Stimulated activated naive B cell treated with anti-CD40 and anti-IgM and Interleukin-4, amounts not matched to agents 10 μg/mL and 1 μg/mL and 100 μg/mL, for 72 hours (primary cell): Measurements from ENCODE around the gene CDC42BPG.

Source experiments
- ATAC-seq, 2 donors: fragments of 150-1000 bp; cut with Tn5 transposase; replicated peaks; 2 replicates each; pipeline ENCODE4 v1.10.0; 2021; ENCODE audit warnings: moderate library complexity in 1 of 2
- DNase-seq: peaks from one replicate; pipeline ENCODE4 v3.0.0; 2021
- H3K27ac Mint-ChIP-seq: one replicate; pipeline ENCODE4 v1.8.0; 2022; ENCODE audit warnings: mild to moderate bottlenecking, mixed read lengths
- H3K27me3 Mint-ChIP-seq, 2 donors: one replicate each; pipeline ENCODE4 v1.8.0; 2022; ENCODE audit warnings: mixed read lengths in 2 of 2
- H3K36me3 Mint-ChIP-seq, 2 donors: one replicate each; pipeline ENCODE4 v1.8.0; 2022; ENCODE audit warnings: mixed read lengths in 2 of 2, mild to moderate bottlenecking in 1 of 2
- H3K4me1 Mint-ChIP-seq, 2 donors: one replicate each; pipeline ENCODE4 v1.8.0; 2022; ENCODE audit warnings: mixed read lengths in 2 of 2, mild to moderate bottlenecking in 1 of 2
- H3K4me3 Mint-ChIP-seq, 2 donors: one replicate each; pipeline ENCODE4 v1.8.0; 2022; ENCODE audit warnings: mild to moderate bottlenecking in 2 of 2, mixed read lengths in 2 of 2, moderate library complexity in 1 of 2
- H3K9me3 Mint-ChIP-seq, 2 donors: one replicate each; pipeline ENCODE4 v1.8.0; 2022; ENCODE audit warnings: mixed read lengths in 2 of 2, mild to moderate bottlenecking in 1 of 2

CDC42BPG gene

GRCh38 chr11:64885367-64886286 is 41.2 kb upstream of the CDC42BPG start:
- peaks cover 34 to 54% of the 10 kb centered on the region in 2 donors for H3K4me1 Mint-ChIP-seq
- no peaks in the 10 kb centered on the region for H3K9me3 Mint-ChIP-seq
- DNase-seq (no peak), ATAC-seq (peak; percentile 40 to 54)
- H3K36me3 Mint-ChIP-seq: no peaks in the 10 kb centered on the region
- no peak overlapping the region for H3K27ac Mint-ChIP-seq
- no peak overlapping the region for H3K4me3 Mint-ChIP-seq
- no peaks in the 10 kb centered on the region for H3K27me3 Mint-ChIP-seq

DNA sequence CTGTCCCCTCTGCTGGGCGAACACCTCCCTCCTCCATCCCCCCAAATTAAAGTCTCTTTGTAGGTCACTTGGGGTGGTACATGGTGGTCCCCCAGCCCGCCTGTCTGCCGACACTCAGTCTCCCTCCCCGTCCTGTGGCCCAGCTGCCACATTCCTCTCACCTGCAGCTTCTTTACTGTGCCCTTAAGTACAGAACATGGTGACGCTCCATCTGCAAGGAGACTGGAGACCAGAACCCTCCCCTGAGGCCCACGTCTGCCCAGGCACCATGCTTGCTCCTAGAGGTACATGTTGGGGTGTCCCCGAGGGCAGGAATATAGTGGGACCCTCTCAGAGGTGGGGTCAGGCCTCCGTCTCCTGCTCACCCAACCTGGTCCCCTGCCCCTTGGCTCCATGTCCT is 39.6 kb upstream of the CDC42BPG start:
- H3K4me1 Mint-ChIP-seq: peaks cover 47 to 62% of the 10 kb centered on the region in 2 donors
- H3K4me3 Mint-ChIP-seq: no peak overlapping the region
- no peak overlapping the region for H3K27ac Mint-ChIP-seq
- no peaks in the 10 kb centered on the region for H3K9me3 Mint-ChIP-seq
- ATAC-seq (no peak), DNase-seq (no peak)
- no peaks in the 10 kb centered on the region for H3K27me3 Mint-ChIP-seq
- H3K36me3 Mint-ChIP-seq: no peaks in the 10 kb centered on the region

DNA sequence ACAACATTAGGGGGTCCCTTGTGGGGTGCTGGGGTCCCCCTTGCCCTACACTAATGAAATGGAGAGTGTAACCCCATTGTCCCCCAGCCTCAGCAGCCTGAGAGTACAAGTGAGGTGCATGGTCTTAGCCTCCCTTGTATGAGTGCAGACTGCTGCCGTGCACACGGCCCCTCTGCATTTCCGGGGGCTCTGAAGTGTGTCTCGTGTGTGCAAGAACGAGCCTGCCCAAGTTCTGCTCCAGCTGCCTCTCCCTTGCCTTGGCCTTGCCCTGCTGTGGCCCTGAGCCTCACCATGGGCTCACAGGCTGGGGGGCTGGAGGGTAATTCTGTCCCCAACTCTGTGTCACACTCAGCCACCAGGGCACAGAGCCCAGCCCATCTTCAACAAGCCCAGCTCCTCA is 39.1 kb upstream of the CDC42BPG start:
- H3K27ac Mint-ChIP-seq: no peak overlapping the region
- ATAC-seq: no peak
- no peaks in the 10 kb centered on the region for H3K27me3 Mint-ChIP-seq
- no peaks in the 10 kb centered on the region for H3K36me3 Mint-ChIP-seq
- H3K4me1 Mint-ChIP-seq: peaks cover 46 to 62% of the 10 kb centered on the region in 2 donors
- H3K9me3 Mint-ChIP-seq: no peaks in the 10 kb centered on the region
- no peak overlapping the region for H3K4me3 Mint-ChIP-seq
- no peak for DNase-seq

- Mint-ChIP-seq H3K27ac (no peak overlapping the region), H3K4me1 (peaks cover 42 to 58% of the 10 kb centered on the region in 2 donors), H3K36me3 (peaks cover 4 to 10% of the 10 kb centered on the region in 2 donors), H3K9me3 (no peaks in the 10 kb centered on the region), H3K27me3 (no peaks in the 10 kb centered on the region), H3K4me3 (no peak overlapping the region)
- ATAC-seq (no peak), DNase-seq (no peak)
These were observed 37.8 kb upstream of the CDC42BPG start for GRCh38 chr11:64882243-64882642.

DNA sequence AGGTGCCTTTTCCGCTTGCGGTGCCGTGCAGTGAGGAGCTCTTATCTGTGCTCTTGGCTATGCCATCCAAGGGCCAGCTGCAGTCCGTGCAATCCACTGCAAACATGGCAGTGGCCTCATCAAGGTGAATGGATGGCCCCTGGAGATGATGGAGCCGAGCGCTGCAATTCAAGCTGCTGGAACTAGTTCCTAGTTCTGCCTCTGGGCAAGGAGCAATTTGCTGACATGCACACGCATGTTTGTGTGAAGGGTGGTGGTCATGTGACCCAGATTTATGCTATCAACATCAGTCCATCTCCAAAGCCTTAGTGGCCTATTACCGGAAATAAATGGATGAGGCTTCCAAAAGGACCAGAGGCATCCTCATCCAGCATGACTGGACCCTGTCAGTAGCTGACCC is 37.0 kb upstream of the CDC42BPG start:
- no peak for ATAC-seq
- DNase-seq: no peak
- peak overlapping the region in 1 of 2 donors; percentile 16 for H3K4me3 Mint-ChIP-seq
- no peak overlapping the region for H3K27ac Mint-ChIP-seq
- no peaks in the 10 kb centered on the region for H3K9me3 Mint-ChIP-seq
- H3K4me1 Mint-ChIP-seq: peaks cover 46 to 64% of the 10 kb centered on the region in 2 donors
- H3K36me3 Mint-ChIP-seq: peaks cover 10 to 18% of the 10 kb centered on the region in 2 donors
- no peaks in the 10 kb centered on the region for H3K27me3 Mint-ChIP-seq

- no peak for DNase-seq
- Mint-ChIP-seq H3K36me3 (peaks cover 20 to 28% of the 10 kb centered on the region in 2 donors), H3K27ac (peak overlapping the region; percentile 69), H3K4me1 (peaks cover 48 to 66% of the 10 kb centered on the region in 2 donors), H3K9me3 (no peaks in the 10 kb centered on the region), H3K4me3 (peak overlapping the region; percentile 94 to 98), H3K27me3 (no peaks in the 10 kb centered on the region)
- no peak for ATAC-seq
These were observed 36.0 kb upstream of the CDC42BPG start for GRCh38 chr11:64880240-64881001.

- DNase-seq (peak; percentile 34), ATAC-seq (peak in 1 of 2 donors; percentile 3)
- Mint-ChIP-seq H3K27ac (peak overlapping the region; percentile 95), H3K27me3 (no peaks in the 10 kb centered on the region), H3K9me3 (no peaks in the 10 kb centered on the region), H3K4me1 (peaks cover 54 to 73% of the 10 kb centered on the region in 2 donors), H3K4me3 (peak overlapping the region; percentile 94 to 98), H3K36me3 (peaks cover 30 to 39% of the 10 kb centered on the region in 2 donors)
These were observed 34.9 kb upstream of the CDC42BPG start for GRCh38 chr11:64879244-64879900.

- H3K4me1 Mint-ChIP-seq: peaks cover 51 to 72% of the 10 kb centered on the region in 2 donors
- H3K27ac Mint-ChIP-seq: peak within 1 kb of the TSS; percentile 95
- DNase-seq (peak; percentile 99), ATAC-seq (peak; percentile 72 to 80)
- H3K27me3 Mint-ChIP-seq: no peaks in the 10 kb centered on the region
- H3K36me3 Mint-ChIP-seq: peaks cover 32 to 42% of the 10 kb centered on the region in 2 donors
- no peaks in the 10 kb centered on the region for H3K9me3 Mint-ChIP-seq
- H3K4me3 Mint-ChIP-seq: peak within 1 kb of the TSS; percentile 94 to 98
These were observed 34.2 kb upstream of the CDC42BPG start, which contains the start of gene EHD1 for GRCh38 chr11:64878494-64879243. Gene EHD1, minus strand, starts transcription at chr11:64878621. Its CDS starts 157 bp downstream, at chr11:64878464.

- Mint-ChIP-seq H3K36me3 (peaks cover 32 to 45% of the 10 kb centered on the region in 2 donors), H3K4me3 (peak overlapping the region; percentile 94 to 98), H3K4me1 (peaks cover 53 to 76% of the 10 kb centered on the region in 2 donors), H3K9me3 (no peaks in the 10 kb centered on the region), H3K27me3 (no peaks in the 10 kb centered on the region), H3K27ac (peak overlapping the region; percentile 94)
- ATAC-seq (peak; percentile 31 to 37), DNase-seq (no peak)
These were observed 33.7 kb upstream of the CDC42BPG start for GRCh38 chr11:64878223-64878493.

- Mint-ChIP-seq H3K9me3 (no peaks in the 10 kb centered on the region), H3K4me3 (peak overlapping the region; percentile 94 to 98), H3K4me1 (peaks cover 58 to 82% of the 10 kb centered on the region in 2 donors), H3K36me3 (peaks cover 37 to 50% of the 10 kb centered on the region in 2 donors), H3K27ac (peak overlapping the region; percentile 94), H3K27me3 (no peaks in the 10 kb centered on the region)
- DNase-seq (peak; percentile 87), ATAC-seq (peak; percentile 60 to 61)
These were observed 33.2 kb upstream of the CDC42BPG start for GRCh38 chr11:64877390-64878222.

- DNase-seq: no peak
- Mint-ChIP-seq H3K4me3 (peak overlapping the region; percentile 94 to 98), H3K36me3 (peaks cover 40 to 53% of the 10 kb centered on the region in 2 donors), H3K27me3 (no peaks in the 10 kb centered on the region), H3K4me1 (peaks cover 61 to 89% of the 10 kb centered on the region in 2 donors), H3K9me3 (no peaks in the 10 kb centered on the region), H3K27ac (peak overlapping the region; percentile 94)
- ATAC-seq: peak; percentile 0 to 1
These were observed 32.4 kb upstream of the CDC42BPG start for GRCh38 chr11:64876835-64877341.

DNA sequence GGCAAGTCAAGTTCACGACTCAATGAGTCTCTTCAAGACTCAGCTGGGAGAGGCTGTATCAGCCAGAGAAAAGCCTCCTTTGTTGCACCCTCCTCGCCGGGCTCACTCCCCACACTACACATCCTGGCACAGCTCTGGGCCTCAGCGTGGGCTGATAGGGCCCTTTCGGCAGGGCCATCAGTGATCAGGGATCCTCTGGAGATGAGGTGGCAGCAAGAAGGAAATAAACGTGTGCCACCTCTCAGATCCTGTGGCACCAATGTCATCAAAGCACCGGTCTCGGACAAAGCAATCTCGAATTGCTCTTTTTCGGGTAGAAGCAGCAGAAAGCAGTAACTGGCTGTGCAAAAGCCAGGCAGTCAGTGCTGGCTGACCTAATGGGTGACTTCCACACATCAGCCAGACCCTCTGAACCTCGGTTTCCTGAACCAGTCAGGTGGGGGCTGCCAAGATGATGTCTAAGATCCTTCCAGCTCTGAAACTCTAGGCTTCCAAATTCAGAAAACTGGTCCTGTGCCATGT is 31.8 kb upstream of the CDC42BPG start:
- Mint-ChIP-seq H3K27ac (peak overlapping the region; percentile 94), H3K27me3 (no peaks in the 10 kb centered on the region), H3K36me3 (peaks cover 45 to 59% of the 10 kb centered on the region in 2 donors), H3K9me3 (no peaks in the 10 kb centered on the region), H3K4me3 (peak overlapping the region; percentile 94 to 98), H3K4me1 (peaks cover 67 to 91% of the 10 kb centered on the region in 2 donors)
- DNase-seq (no peak), ATAC-seq (no peak)
